ENCODE data around the gene PCYT2. TPM values are rescaled to one million over a fixed set of nuclear protein-coding genes. Genes with fewer than 3 reads are reported as not detected.

PCYT2 gene
- total RNA-seq, 2 experiments from 2014 or later, result 20.5 to 22.6 TPM

GRCh38 chr17:81957691-81958432 lies 46.7 kb upstream of the PCYT2 start:
- ChIA-PET CTCF (interaction anchor here (1.0 kb wide), 1 partner anchor 10 kb away, joined by 3 read pairs; no protein-coding TSS in a partner anchor), POLR2A (interaction anchor here (1.2 kb wide), 1 partner anchor 9 kb away, joined by 3 read pairs; no protein-coding TSS in a partner anchor)
- intact Hi-C loops (cut with micrococcal nuclease), result loop anchor here (5.0 kb wide), 1 partner anchor 64 kb away; the partner anchor contains the start of genes CENPX and LRRC45
- ATAC-seq (no peak), DNase-seq (no peak)
- H3K4me3 Mint-ChIP-seq, result no peak overlapping the region
- no peaks in the 10 kb centered on the region for H3K36me3 Mint-ChIP-seq (ENCODE audit: low read depth)
- H3K4me1 Mint-ChIP-seq (ENCODE audit: low read depth), result no peaks in the 10 kb centered on the region
- no peaks in the 10 kb centered on the region for H3K9me3 Mint-ChIP-seq
- no peak overlapping the region for H3K27ac Mint-ChIP-seq
- TF ChIP-seq CTCF (IDR thresholded peaks at IDR 0.05), result no peak
- H3K27me3 Mint-ChIP-seq, result peaks cover 21% of the 10 kb centered on the region

GRCh38 chr17:81956607-81957589 lies 45.7 kb upstream of the PCYT2 start:
- intact Hi-C loops (cut with micrococcal nuclease), result loop anchor here (5.0 kb wide), 1 partner anchor 65 kb away; the partner anchor contains the start of genes CENPX and LRRC45

GRCh38 chr17:81955756-81956544 lies 44.8 kb upstream of the PCYT2 start:
- H3K4me1 Mint-ChIP-seq (ENCODE audit: low read depth), result no peaks in the 10 kb centered on the region
- no peak overlapping the region for H3K4me3 Mint-ChIP-seq
- H3K9me3 Mint-ChIP-seq, result no peaks in the 10 kb centered on the region
- intact Hi-C loops (cut with micrococcal nuclease), result loop anchor here (5.0 kb wide), 1 partner anchor 66 kb away; the partner anchor contains the start of genes CENPX and LRRC45
- CTCF ChIA-PET, result interaction anchor here (0.7 to 1.1 kb wide), 2 partner anchors 64 to 65 kb away, joined by 3 to 5 read pairs; no protein-coding TSS in a partner anchor
- no peak for TF ChIP-seq CTCF (IDR thresholded peaks at IDR 0.05)
- peaks cover 14% of the 10 kb centered on the region for H3K27me3 Mint-ChIP-seq
- DNase-seq (no peak), ATAC-seq (no peak)
- POLR2A ChIA-PET, result no interaction called here
- H3K36me3 Mint-ChIP-seq (ENCODE audit: low read depth), result no peaks in the 10 kb centered on the region
- H3K27ac Mint-ChIP-seq, result no peak overlapping the region

More at GRCh38 chr17:81956607-81957589, 45.7 kb upstream of the PCYT2 start:
- ATAC-seq (no peak), DNase-seq (no peak)
- ChIA-PET POLR2A (no interaction called here), CTCF (interaction anchor here (1.0 kb wide), 1 partner anchor 11 kb away, joined by 3 read pairs; no protein-coding TSS in a partner anchor)
- Mint-ChIP-seq H3K4me1 (ENCODE audit: low read depth) (no peaks in the 10 kb centered on the region), H3K36me3 (ENCODE audit: low read depth) (no peaks in the 10 kb centered on the region), H3K27ac (no peak overlapping the region), H3K27me3 (peaks cover 14% of the 10 kb centered on the region), H3K4me3 (no peak overlapping the region), H3K9me3 (no peaks in the 10 kb centered on the region)
- no peak for TF ChIP-seq CTCF (IDR thresholded peaks at IDR 0.05)

GRCh38 chr17:81955058-81955681 lies 44.0 kb upstream of the PCYT2 start:
- ATAC-seq (no peak), DNase-seq (no peak)
- intact Hi-C loops (cut with micrococcal nuclease), result loop anchor here (5.0 kb wide), 1 partner anchor 67 kb away; the partner anchor contains the start of genes CENPX and LRRC45
- no peaks in the 10 kb centered on the region for H3K4me1 Mint-ChIP-seq (ENCODE audit: low read depth)
- ChIA-PET CTCF (interaction anchor here (0.7 to 1.1 kb wide), 4 partner anchors 29 to 89 kb away, joined by 3 to 5 read pairs (median 3); no protein-coding TSS in a partner anchor), POLR2A (no interaction called here)
- H3K36me3 Mint-ChIP-seq (ENCODE audit: low read depth), result no peaks in the 10 kb centered on the region
- no peak overlapping the region for H3K27ac Mint-ChIP-seq
- peaks cover 14% of the 10 kb centered on the region for H3K27me3 Mint-ChIP-seq
- no peak for TF ChIP-seq CTCF (IDR thresholded peaks at IDR 0.05)
- H3K4me3 Mint-ChIP-seq, result no peak overlapping the region
- H3K9me3 Mint-ChIP-seq, result no peaks in the 10 kb centered on the region

Measured in activated CD8-positive, alpha-beta T cell treated with anti-CD3 and anti-CD28 coated beads for 36 hours (primary cell).